RPMI8226 (cell line): ENCODE results near the gene KRTAP5-10.
"Not testable (repeated sequence)": the region's sequence is repeated elsewhere in the genome, so short reads cannot be mapped to it uniquely, and the experiment has no call there.

ENCODE experiments used
- DNase-seq: peaks from one replicate; pipeline ENCODE4 v3.0.0-alpha.2; 2015

Gene KRTAP5-10

GRCh38 chr11:71613931-71614330 lies 48.6 kb downstream of the KRTAP5-10 start:
- DNase-seq = not testable (repeated sequence)

GRCh38 chr11:71614366-71614917 lies 49.1 kb downstream of the KRTAP5-10 start:
- DNase-seq = not testable (repeated sequence)

GRCh38 chr11:71615003-71615402 lies 49.6 kb downstream of the KRTAP5-10 start:
- not testable (repeated sequence) for DNase-seq
